H9 (cell line): ENCODE data around the gene TSC22D1. TPM values are rescaled to one million over a fixed set of nuclear protein-coding genes. Genes with fewer than 3 reads are reported as not detected.

ENCODE experiments used
- DNase-seq: peaks from one replicate; pipeline ENCODE4 v3.0.0-alpha.2; 2017
- H2AFZ ChIP-seq: one replicate; pipeline ENCODE4 v1.6.1; 2013; ENCODE audit warnings: mild to moderate bottlenecking, low read length, control low read depth, moderate library complexity
- H2AK5ac ChIP-seq: 2 replicates; pipeline ENCODE4 v1.6.1; 2013; ENCODE audit warnings: low read length, control low read depth, mixed read lengths; ENCODE audit not compliant: insufficient read length
- H2BK120ac ChIP-seq: one replicate; pipeline ENCODE4 v1.6.1; 2013; ENCODE audit warnings: low read depth, mild to moderate bottlenecking, low read length, control low read depth, inconsistent platforms; ENCODE audit not compliant: poor library complexity, severe bottlenecking
- H2BK12ac ChIP-seq: 2 replicates; pipeline ENCODE4 v1.6.1; 2013; ENCODE audit warnings: low read length, control low read depth, mixed read lengths, low read depth; ENCODE audit not compliant: insufficient read length
- H2BK15ac ChIP-seq: 2 replicates; pipeline ENCODE4 v1.6.1; 2013; ENCODE audit warnings: low read depth, low read length, control low read depth
- H2BK20ac ChIP-seq: one replicate; pipeline ENCODE4 v1.6.1; 2013; ENCODE audit warnings: low read depth, mild to moderate bottlenecking, low read length, control low read depth, inconsistent platforms; ENCODE audit not compliant: poor library complexity, severe bottlenecking
- H2BK5ac ChIP-seq: 2 replicates; pipeline ENCODE4 v1.6.1; 2013; ENCODE audit warnings: low read length, control low read depth, mixed read lengths; ENCODE audit not compliant: insufficient read length
- H3K14ac ChIP-seq: 2 replicates; pipeline ENCODE4 v1.6.1; 2013; ENCODE audit warnings: low read length, control low read depth; ENCODE audit not compliant: insufficient read depth
- H3K18ac ChIP-seq: 2 replicates; pipeline ENCODE4 v1.6.1; 2013; ENCODE audit warnings: low read depth, mild to moderate bottlenecking, mixed read lengths, low read length, control low read depth; ENCODE audit not compliant: insufficient read length
- H3K23ac ChIP-seq: 2 replicates; pipeline ENCODE4 v1.6.1; 2013; ENCODE audit warnings: low read length, control low read depth, mixed read lengths, low read depth; ENCODE audit not compliant: insufficient read length
- H3K23me2 ChIP-seq: 2 replicates; pipeline ENCODE4 v1.6.1; 2013; ENCODE audit warnings: low read depth, mild to moderate bottlenecking, mixed read lengths, low read length, control low read depth; ENCODE audit not compliant: insufficient read length, poor library complexity, severe bottlenecking
- H3K27ac ChIP-seq: 2 replicates; pipeline ENCODE4 v1.5.1; 2013; ENCODE audit warnings: low read length, control low read depth, mixed read lengths, low read depth; ENCODE audit not compliant: insufficient read length
- H3K27me3 ChIP-seq: 2 replicates; pipeline ENCODE4 v1.6.1; 2013; ENCODE audit warnings: low read length, control low read depth, inconsistent platforms; ENCODE audit not compliant: insufficient read depth
- H3K4ac ChIP-seq: 2 replicates; pipeline ENCODE4 v1.6.1; 2013; ENCODE audit warnings: low read depth, mild to moderate bottlenecking, control low read depth, inconsistent platforms, low read length, moderate library complexity
- H3K4me1 ChIP-seq: 2 replicates; pipeline ENCODE4 v1.6.1; 2013; ENCODE audit warnings: low read length, control low read depth, inconsistent platforms; ENCODE audit not compliant: insufficient read depth
- H3K4me2 ChIP-seq: 2 replicates; pipeline ENCODE4 v1.6.1; 2013; ENCODE audit warnings: low read length, control low read depth, mixed read lengths; ENCODE audit not compliant: insufficient read length, insufficient read depth
- H3K56ac ChIP-seq: 2 replicates; pipeline ENCODE4 v1.6.1; 2013; ENCODE audit warnings: low read depth, mild to moderate bottlenecking, mixed read lengths, low read length, control low read depth; ENCODE audit not compliant: insufficient read length
- H3K79me1 ChIP-seq: 2 replicates; pipeline ENCODE4 v1.6.1; 2013; ENCODE audit warnings: low read depth, mild to moderate bottlenecking, moderate library complexity, low read length, control low read depth, inconsistent platforms; ENCODE audit not compliant: insufficient read depth, poor library complexity, severe bottlenecking
- H3K79me2 ChIP-seq: 2 replicates; pipeline ENCODE4 v1.6.1; 2013; ENCODE audit warnings: low read length, control low read depth, inconsistent platforms; ENCODE audit not compliant: insufficient read depth
- H3K9ac ChIP-seq: 2 replicates; pipeline ENCODE4 v1.6.1; 2013; ENCODE audit warnings: low read length, control low read depth, mixed read lengths; ENCODE audit not compliant: insufficient read length; ENCODE audit errors: extremely low read depth
- H3K9me3 ChIP-seq: one replicate; pipeline ENCODE4 v1.6.1; 2013; ENCODE audit warnings: low read depth, low read length, inconsistent platforms; ENCODE audit not compliant: control insufficient read depth
- H3T11ph ChIP-seq: one replicate; pipeline ENCODE4 v1.6.1; 2013; ENCODE audit warnings: mild to moderate bottlenecking, low read length, control low read depth, inconsistent platforms
- H4K20me1 ChIP-seq: one replicate; pipeline ENCODE4 v1.6.1; 2013; ENCODE audit not compliant: control insufficient read depth, insufficient read length, insufficient read depth
- H4K5ac ChIP-seq: 2 replicates; pipeline ENCODE4 v1.6.1; 2013; ENCODE audit warnings: low read depth, mild to moderate bottlenecking, mixed read lengths, low read length, control low read depth; ENCODE audit not compliant: insufficient read length
- H4K8ac ChIP-seq: replicated peaks from 2 replicates; pipeline ENCODE4 v1.6.1; 2013; ENCODE audit warnings: low read length, control low read depth, mixed read lengths, low read depth; ENCODE audit not compliant: insufficient read length
- H4K91ac ChIP-seq: 2 replicates; pipeline ENCODE4 v1.6.1; 2013; ENCODE audit warnings: low read depth, mild to moderate bottlenecking, moderate library complexity, mixed read lengths, low read length, control low read depth; ENCODE audit not compliant: insufficient read length
- H3K27ac Mint-ChIP-seq, 3 experiments: 2 replicates in 2 of 3; 3 replicates in 1 of 3; pipeline ENCODE4 v1.8.0; 2020 to 2021; ENCODE audit warnings: mixed read lengths in 3 of 3, mild to moderate bottlenecking in 1 of 3, moderate library complexity in 1 of 3
- H3K27me3 Mint-ChIP-seq: 2 replicates; pipeline ENCODE4 v1.8.0; 2021; ENCODE audit warnings: low read depth, mild to moderate bottlenecking, moderate library complexity, mixed read lengths
- H3K36me3 Mint-ChIP-seq, 3 experiments: 2 replicates in 2 of 3; 3 replicates in 1 of 3; pipeline ENCODE4 v1.8.0; 2020 to 2021; ENCODE audit warnings: low read depth in 3 of 3, mixed read lengths in 3 of 3; ENCODE audit not compliant: insufficient read depth in 1 of 3
- H3K4me1 Mint-ChIP-seq, 2 experiments: 2 replicates each; pipeline ENCODE4 v1.8.0; 2020; ENCODE audit warnings: mixed read lengths in 2 of 2
- H3K4me3 Mint-ChIP-seq, 2 experiments: 2 replicates in 1 of 2; 3 replicates in 1 of 2; pipeline ENCODE4 v1.8.0; 2020 to 2021; ENCODE audit warnings: mild to moderate bottlenecking in 2 of 2, mixed read lengths in 2 of 2, moderate library complexity in 1 of 2
- H3K9me3 Mint-ChIP-seq, 2 experiments: 2 replicates in 1 of 2; 3 replicates in 1 of 2; pipeline ENCODE4 v1.8.0; 2020; ENCODE audit warnings: mild to moderate bottlenecking in 2 of 2, mixed read lengths in 2 of 2, moderate library complexity in 1 of 2
- WGBS: extraction: QIAGEN DNeasy Blood & Tissue Kit; methylation state at CpG from one replicate; pipeline ENCODE4 v1.1.7; 2013; ENCODE audit warnings: missing lambda C conversion rate, low lambda C conversion rate, mixed read lengths; ENCODE audit not compliant: insufficient read length; ENCODE audit errors: extremely low coverage; 5-methylcytosine and 5-hydroxymethylcytosine counted together
- total RNA-seq: library from RNA; stranded (reverse); gene quantifications from 2 replicates; pipeline ENCODE4 v1.2.1, GENCODE V29; 2021
- TF ChIP-seq, protein P1 (sequence below): fragments of 200-600 bp; sonication (generic); conservative IDR thresholded peaks from 3 replicates; pipeline ENCODE4 v1.8.0; 2021; ENCODE audit warnings: antibody characterized with exemption, mild to moderate bottlenecking

TSC22D1 gene
- total RNA-seq, 1 experiment from 2014 or later = 76.7 TPM

GRCh38 chr13:44384778-44385177 is 191.4 kb downstream of the TSC22D1 start:
- Histone ChIP-seq H4K8ac (no peak overlapping the region), H3K9ac (no peak overlapping the region), H3K56ac (no peak overlapping the region), H3K79me2 (no peaks in the 10 kb centered on the region), H2BK5ac (no peak overlapping the region), H3K4me1 (no peaks in the 10 kb centered on the region; the same call in 1 of the 2 replicates), H2AFZ (no peak overlapping the region), H3K27me3 (no peaks in the 10 kb centered on the region), H3K4me2 (no peak overlapping the region), H4K20me1 (no peaks in the 10 kb centered on the region), H2BK15ac (no peak overlapping the region), H3K23me2 (no peaks in the 10 kb centered on the region), H2BK120ac (no peak overlapping the region), H3K27ac (no peak overlapping the region), H3K4ac (no peak overlapping the region), H3K9me3 (no peaks in the 10 kb centered on the region), H4K91ac (no peak overlapping the region), H2AK5ac (no peak overlapping the region), H2BK12ac (no peak overlapping the region), H3K79me1 (no peaks in the 10 kb centered on the region), H3K14ac (no peak overlapping the region), H3K18ac (no peak overlapping the region), H2BK20ac (no peak overlapping the region), H3K23ac (no peak overlapping the region), H3T11ph (no peak overlapping the region), H4K5ac (no peak overlapping the region)
- TF ChIP-seq, protein P1, sequence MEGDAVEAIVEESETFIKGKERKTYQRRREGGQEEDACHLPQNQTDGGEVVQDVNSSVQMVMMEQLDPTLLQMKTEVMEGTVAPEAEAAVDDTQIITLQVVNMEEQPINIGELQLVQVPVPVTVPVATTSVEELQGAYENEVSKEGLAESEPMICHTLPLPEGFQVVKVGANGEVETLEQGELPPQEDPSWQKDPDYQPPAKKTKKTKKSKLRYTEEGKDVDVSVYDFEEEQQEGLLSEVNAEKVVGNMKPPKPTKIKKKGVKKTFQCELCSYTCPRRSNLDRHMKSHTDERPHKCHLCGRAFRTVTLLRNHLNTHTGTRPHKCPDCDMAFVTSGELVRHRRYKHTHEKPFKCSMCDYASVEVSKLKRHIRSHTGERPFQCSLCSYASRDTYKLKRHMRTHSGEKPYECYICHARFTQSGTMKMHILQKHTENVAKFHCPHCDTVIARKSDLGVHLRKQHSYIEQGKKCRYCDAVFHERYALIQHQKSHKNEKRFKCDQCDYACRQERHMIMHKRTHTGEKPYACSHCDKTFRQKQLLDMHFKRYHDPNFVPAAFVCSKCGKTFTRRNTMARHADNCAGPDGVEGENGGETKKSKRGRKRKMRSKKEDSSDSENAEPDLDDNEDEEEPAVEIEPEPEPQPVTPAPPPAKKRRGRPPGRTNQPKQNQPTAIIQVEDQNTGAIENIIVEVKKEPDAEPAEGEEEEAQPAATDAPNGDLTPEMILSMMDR = no peak
- no peaks in the 10 kb centered on the region for H3K27me3 Mint-ChIP-seq
- H3K9me3 Mint-ChIP-seq = no peaks in the 10 kb centered on the region
- no CpG with 5 or more reads among the region's 1 CpG for WGBS
- H3K27ac Mint-ChIP-seq = no peak overlapping the region
- no peak overlapping the region for H3K4me3 Mint-ChIP-seq
- DNase-seq = no peak
- peaks cover 14 to 26% of the 10 kb centered on the region in 2 experiments for H3K4me1 Mint-ChIP-seq
- H3K36me3 Mint-ChIP-seq = no peaks in the 10 kb centered on the region
